Brain microvascular endothelial cell (primary cell): ENCODE measurements around the gene MITF.
A peak's percentile ranks its signal among the peaks of the same experiment; 100 is the strongest.

Experiments
- DNase-seq: peaks from one replicate; pipeline ENCODE4 v3.0.0-alpha.2; 2020
- H3K27ac ChIP-seq: fragments of 250-450 bp; sonication (Bioruptor Pico); 2 replicates; pipeline ENCODE4 v1.5.1; 2020; ENCODE audit warnings: mild to moderate bottlenecking, moderate library complexity
- H3K27me3 ChIP-seq: fragments of 250-450 bp; sonication (Bioruptor Pico); replicated peaks from 2 replicates; pipeline ENCODE4 v1.5.1; 2020; ENCODE audit warnings: mild to moderate bottlenecking
- H3K36me3 ChIP-seq: fragments of 250-450 bp; sonication (Bioruptor Pico); replicated peaks from 2 replicates; pipeline ENCODE4 v1.5.1; 2020; ENCODE audit warnings: mild to moderate bottlenecking
- H3K4me3 ChIP-seq: 2 replicates; pipeline ENCODE4 v1.5.1; 2011; ENCODE audit warnings: low read depth, mild to moderate bottlenecking, control low read depth, low read length, moderate library complexity
- CTCF ChIP-seq: IDR thresholded peaks from 2 replicates; pipeline ENCODE4 v1.5.1; 2011; ENCODE audit warnings: low read depth, mild to moderate bottlenecking, moderate library complexity, low read length, control low read depth, inconsistent platforms; ENCODE audit errors: missing control alignments
- in situ Hi-C: cut with HindIII; loops from 2 replicates; pipeline ENCODE4 v1.10.0; 2017; ENCODE audit warnings: low sequenced_read_pairs, low pct_ligation_motif_present

MITF gene

GRCh38 chr3:69776289-69776688 is 37.0 kb downstream of the MITF start:
- no peaks in the 10 kb centered on the region for H3K27me3 ChIP-seq
- no peak for TF ChIP-seq CTCF
- no peaks in the 10 kb centered on the region for H3K36me3 ChIP-seq
- DNase-seq: no peak
- in situ Hi-C loops: no loop called here
- H3K27ac ChIP-seq: no peak overlapping the region
- H3K4me3 ChIP-seq: no peak overlapping the region

GRCh38 chr3:69776920-69777581 is 37.8 kb downstream of the MITF start:
- in situ Hi-C loops: no loop called here
- no peak for TF ChIP-seq CTCF
- no peak for DNase-seq
- no peaks in the 10 kb centered on the region for H3K36me3 ChIP-seq
- H3K27me3 ChIP-seq: no peaks in the 10 kb centered on the region
- H3K4me3 ChIP-seq: no peak overlapping the region
- no peak overlapping the region for H3K27ac ChIP-seq

GRCh38 chr3:69777582-69777967 is 38.3 kb downstream of the MITF start:
- in situ Hi-C loops: no loop called here
- Histone ChIP-seq H3K27me3 (no peaks in the 10 kb centered on the region), H3K27ac (no peak overlapping the region), H3K4me3 (no peak overlapping the region), H3K36me3 (no peaks in the 10 kb centered on the region)
- DNase-seq: no peak
- TF ChIP-seq CTCF: no peak

- DNase-seq: no peak
- no peak overlapping the region for H3K4me3 ChIP-seq
- no peaks in the 10 kb centered on the region for H3K27me3 ChIP-seq
- no peaks in the 10 kb centered on the region for H3K36me3 ChIP-seq
- in situ Hi-C loops: no loop called here
- no peak for TF ChIP-seq CTCF
- no peak overlapping the region for H3K27ac ChIP-seq
These were observed 42.3 kb downstream of the MITF start for GRCh38 chr3:69781593-69781992.

- no peaks in the 10 kb centered on the region for H3K27me3 ChIP-seq
- TF ChIP-seq CTCF: no peak
- H3K27ac ChIP-seq: no peak overlapping the region
- H3K36me3 ChIP-seq: no peaks in the 10 kb centered on the region
- no peak overlapping the region for H3K4me3 ChIP-seq
- in situ Hi-C loops: no loop called here
- DNase-seq: peak; percentile 85
These were observed 45.8 kb downstream of the MITF start for GRCh38 chr3:69784954-69785514.
